ENCODE results near the gene OXSR1. TPM values are rescaled to one million over a fixed set of nuclear protein-coding genes. Genes with fewer than 3 reads are reported as not detected.

OXSR1 gene
- total RNA-seq, 1 experiment from 2014 or later = 35.1 TPM

- peak overlapping the region; percentile 47; the same call in 1 of the 2 replicates for H3K27ac ChIP-seq (ENCODE audit: low read depth, low read length)
- no peak for ATAC-seq
- DNase-seq (ENCODE audit: low read depth, low spot score) = no peak
- peak overlapping the region; percentile 78 for H3K4me2 ChIP-seq (ENCODE audit: low read length)
- CTCF ChIA-PET = interaction anchor here (0.8 to 1.3 kb wide), 4 partner anchors 130 to 242 kb away, joined by 3 to 4 read pairs (median 3); partner anchors contain the start of gene XYLB
- BruUV-seq (replicated peaks) = no TSS peak
- peaks cover 12% of the 10 kb centered on the region for H3K79me2 ChIP-seq (ENCODE audit: insufficient read depth, low read length)
- H2AFZ ChIP-seq (ENCODE audit: low read depth, low read length, poor library complexity, severe bottlenecking) = no peak overlapping the region
- peak overlapping the region; percentile 23 for H3K9ac ChIP-seq (ENCODE audit: low read length)
- RAD21 ChIA-PET (ENCODE audit: low non-redundant PET in 1 of 2, low total read pairs in 2 of 2, uncharacterized antibody in 2 of 2, unreplicated experiment in 2 of 2) = no interaction called here
- H3K9me3 ChIP-seq (ENCODE audit: control insufficient read depth in 1 of 2, insufficient read depth in 1 of 2, low read depth in 1 of 2, low read length in 2 of 2) = no peaks in the 10 kb centered on the region
- H3K27me3 ChIP-seq (ENCODE audit: insufficient read depth, low read length) = no peaks in the 10 kb centered on the region
- H3K4me3 ChIP-seq (replicated peaks in 1 of 2; ENCODE audit: low read depth in 1 of 2, low read length in 2 of 2) = peak overlapping the region in 1 of 2 experiments; percentile 40; a peak in 2 of 4 replicates
- peaks cover 15 to 16% of the 10 kb centered on the region in 2 experiments; a peak in 2 of 4 replicates for H3K36me3 ChIP-seq (ENCODE audit: control insufficient read depth in 1 of 2, insufficient read depth in 2 of 2, low read length in 2 of 2)
- POLR2A ChIA-PET = no interaction called here
- intact Hi-C loops (cut with micrococcal nuclease) = loop anchor here (5.0 to 10.0 kb wide), 4 partner anchors 114 to 349 kb away; partner anchors contain the start of genes ACVR2B and XYLB
- H4K20me1 ChIP-seq (ENCODE audit: insufficient read depth) = no peaks in the 10 kb centered on the region
- no peak for TF ChIP-seq YY1 (IDR thresholded peaks at IDR 0.05; ENCODE audit: extremely low read depth, insufficient replicate concordance, low read depth, low read length)
- no peak for TF ChIP-seq ZNF274 (IDR thresholded peaks at IDR 0.05; ENCODE audit: low read depth, low read length)
- no peak for TF ChIP-seq POLR2A (IDR thresholded peaks at IDR 0.05; ENCODE audit: borderline replicate concordance, extremely low read depth, insufficient read depth, insufficient read length)
- no peak for TF ChIP-seq FOSL1 (IDR thresholded peaks at IDR 0.05; ENCODE audit: low read depth)
- TF ChIP-seq SIN3A (IDR thresholded peaks at IDR 0.05; ENCODE audit: low read depth) = no peak
- TF ChIP-seq CBX3 (IDR thresholded peaks at IDR 0.05; ENCODE audit: low read depth) = no peak
- TF ChIP-seq EZH2phosphoT487 (IDR thresholded peaks at IDR 0.05; ENCODE audit: borderline replicate concordance) = no peak
- TF ChIP-seq CEBPB (IDR thresholded peaks at IDR 0.05; ENCODE audit: low read depth) = no peak
- TF ChIP-seq ELF1 (IDR thresholded peaks at IDR 0.05; ENCODE audit: borderline replicate concordance, low read depth) = no peak
- TF ChIP-seq, protein P1, sequence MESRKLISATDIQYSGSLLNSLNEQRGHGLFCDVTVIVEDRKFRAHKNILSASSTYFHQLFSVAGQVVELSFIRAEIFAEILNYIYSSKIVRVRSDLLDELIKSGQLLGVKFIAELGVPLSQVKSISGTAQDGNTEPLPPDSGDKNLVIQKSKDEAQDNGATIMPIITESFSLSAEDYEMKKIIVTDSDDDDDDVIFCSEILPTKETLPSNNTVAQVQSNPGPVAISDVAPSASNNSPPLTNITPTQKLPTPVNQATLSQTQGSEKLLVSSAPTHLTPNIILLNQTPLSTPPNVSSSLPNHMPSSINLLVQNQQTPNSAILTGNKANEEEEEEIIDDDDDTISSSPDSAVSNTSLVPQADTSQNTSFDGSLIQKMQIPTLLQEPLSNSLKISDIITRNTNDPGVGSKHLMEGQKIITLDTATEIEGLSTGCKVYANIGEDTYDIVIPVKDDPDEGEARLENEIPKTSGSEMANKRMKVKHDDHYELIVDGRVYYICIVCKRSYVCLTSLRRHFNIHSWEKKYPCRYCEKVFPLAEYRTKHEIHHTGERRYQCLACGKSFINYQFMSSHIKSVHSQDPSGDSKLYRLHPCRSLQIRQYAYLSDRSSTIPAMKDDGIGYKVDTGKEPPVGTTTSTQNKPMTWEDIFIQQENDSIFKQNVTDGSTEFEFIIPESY (IDR thresholded peaks at IDR 0.05; ENCODE audit: extremely low read depth, insufficient replicate concordance, low read length) = no peak
- no peak for TF ChIP-seq ZFX (IDR thresholded peaks at IDR 0.05)
- no peak for TF ChIP-seq JUND (IDR thresholded peaks at IDR 0.05)
- H3K9me2 ChIP-seq (ENCODE audit: insufficient read depth) = no peaks in the 10 kb centered on the region
- H3K4me1 ChIP-seq (ENCODE audit: control insufficient read depth in 1 of 2, insufficient read depth in 2 of 2, low read length in 2 of 2) = peaks cover 28 to 42% of the 10 kb centered on the region in 2 experiments
Observed at GRCh38 chr3:38133209-38133556, 32.2 kb upstream of the OXSR1 start.

All from HCT116 (cell line).